AG10803 (cell line): ENCODE results near the gene UNKL.

Source experiments
- DNase-seq: peaks from one replicate; pipeline ENCODE4 v3.0.0; 2010; ENCODE audit warnings: low read depth
- H3K4me3 ChIP-seq: 2 replicates; pipeline ENCODE4 v1.5.1; 2011; ENCODE audit warnings: mild to moderate bottlenecking, low read length, control low read depth
- CTCF ChIP-seq: conservative IDR thresholded peaks from 2 replicates; pipeline ENCODE4 v1.5.1; 2011; ENCODE audit warnings: mild to moderate bottlenecking, low read length, control low read depth, inconsistent platforms

UNKL gene

GRCh38 chr16:1356061-1356900 is 58.2 kb downstream of the UNKL start:
- no peak for TF ChIP-seq CTCF
- no peak for DNase-seq
- H3K4me3 ChIP-seq = no peak overlapping the region

DNA sequence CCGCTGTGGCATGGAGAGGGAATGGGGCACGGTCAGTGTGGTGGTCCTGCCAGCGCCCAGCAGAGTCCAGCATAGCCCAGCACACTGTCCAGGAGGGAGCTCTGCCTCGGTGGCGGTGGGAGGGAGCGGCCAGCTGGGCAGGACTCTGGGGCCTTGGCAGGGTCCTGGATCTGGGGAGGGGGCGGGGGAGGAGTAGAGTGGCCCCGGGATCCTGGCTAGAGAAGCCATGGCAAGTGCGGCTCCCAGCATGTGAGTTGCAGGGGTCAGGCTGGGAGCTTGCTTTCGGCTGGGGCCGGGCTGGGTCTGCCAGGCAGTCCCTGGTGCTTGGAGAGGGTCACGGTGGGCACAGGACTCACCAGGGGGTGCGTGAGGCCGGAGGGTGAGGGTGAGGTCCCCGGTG is 58.9 kb downstream of the UNKL start:
- no peak for DNase-seq
- H3K4me3 ChIP-seq = no peak overlapping the region
- no peak for TF ChIP-seq CTCF

DNA sequence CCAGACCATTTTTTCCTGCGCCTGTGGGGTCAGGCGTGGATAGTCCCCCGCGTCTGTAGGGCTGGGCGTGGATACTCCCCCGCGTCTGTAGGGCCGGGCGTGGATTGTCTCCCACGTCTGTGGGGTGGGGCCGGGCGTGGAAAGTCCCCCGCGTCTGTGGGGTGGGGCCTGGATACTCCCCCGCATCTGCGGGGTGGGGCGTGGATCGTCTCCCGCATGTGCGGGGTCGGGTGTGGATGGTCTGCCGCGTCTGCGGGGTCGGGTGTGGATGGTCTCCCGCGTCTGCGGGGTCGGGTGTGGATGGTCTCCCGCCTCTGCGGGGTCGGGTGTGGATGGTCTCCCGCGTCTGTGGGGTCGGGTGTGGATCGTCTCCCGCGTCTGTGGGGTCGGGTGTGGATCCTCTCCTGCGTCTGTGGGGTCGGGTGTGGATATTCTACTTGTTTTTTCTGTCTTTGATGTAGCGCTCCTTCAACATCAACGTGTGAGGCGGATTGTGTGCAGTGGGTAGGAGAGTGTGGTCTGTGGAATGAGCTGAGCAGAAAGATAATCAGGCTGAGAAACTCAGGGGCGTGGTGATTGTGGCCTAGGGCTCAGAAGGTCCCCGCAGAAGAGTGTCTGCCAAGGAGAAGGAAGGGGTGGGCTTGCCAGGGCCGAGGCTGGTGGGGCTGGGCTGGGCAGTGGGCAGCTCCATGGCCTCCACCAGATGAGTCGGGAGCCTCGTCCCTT is 59.5 kb downstream of the UNKL start:
- DNase-seq = no peak
- TF ChIP-seq CTCF = no peak
- H3K4me3 ChIP-seq = no peak overlapping the region

DNA sequence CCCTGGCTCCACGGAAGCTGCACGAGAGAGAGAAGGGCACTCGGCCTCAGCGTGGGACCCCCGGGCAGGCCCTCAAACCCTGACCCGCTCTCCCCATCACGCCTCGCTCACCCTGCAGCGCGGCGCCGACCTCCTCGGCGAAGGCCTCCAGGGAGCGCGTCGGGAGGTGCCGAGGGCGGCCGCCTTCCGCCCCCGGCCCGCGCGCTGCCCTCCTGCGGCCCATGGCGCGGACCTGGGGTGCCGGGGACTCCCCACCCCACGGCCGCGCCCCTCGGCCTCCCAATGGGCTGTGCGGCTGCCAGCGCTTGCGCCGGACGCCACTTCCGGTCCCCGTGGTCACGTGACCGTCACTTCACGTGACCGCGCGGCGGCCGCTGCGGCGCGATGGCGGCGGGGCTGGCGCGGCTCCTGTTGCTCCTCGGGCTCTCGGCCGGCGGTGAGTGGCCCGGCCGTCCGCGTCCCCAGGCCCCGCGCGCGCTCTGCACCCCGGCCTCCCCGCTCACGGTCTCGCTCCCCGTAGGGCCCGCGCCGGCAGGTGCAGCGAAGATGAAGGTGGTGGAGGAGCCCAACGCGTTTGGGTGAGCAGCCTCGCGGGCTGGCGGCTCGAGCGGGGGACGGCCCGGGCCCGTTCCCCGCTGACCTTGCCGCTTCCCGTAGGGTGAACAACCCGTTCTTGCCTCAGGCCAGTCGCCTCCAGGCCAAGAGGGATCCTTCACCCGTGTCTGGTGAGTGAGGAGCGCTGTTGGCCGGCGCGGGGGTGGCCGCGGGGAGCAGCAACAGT is 62.7 kb downstream of the UNKL start, which contains the start of the genes GNPTG and TSR3:
TSS of gene GNPTG (plus strand) at position 350 of the 781 bp plus-strand sequence. CDS start at position 385, 35 bp downstream.
TSS of gene TSR3 (minus strand) at position 297 of the 781 bp plus-strand sequence. CDS start at position 223, 74 bp downstream.
- peak within 1 kb of the TSS; percentile 87 for H3K4me3 ChIP-seq
- peak; percentile 92 for DNase-seq
- no peak for TF ChIP-seq CTCF

- no peak for TF ChIP-seq CTCF
- DNase-seq = no peak
- H3K4me3 ChIP-seq = peak overlapping the region; percentile 87
Observed at GRCh38 chr16:1351215-1351581, 63.3 kb downstream of the UNKL start.

DNA sequence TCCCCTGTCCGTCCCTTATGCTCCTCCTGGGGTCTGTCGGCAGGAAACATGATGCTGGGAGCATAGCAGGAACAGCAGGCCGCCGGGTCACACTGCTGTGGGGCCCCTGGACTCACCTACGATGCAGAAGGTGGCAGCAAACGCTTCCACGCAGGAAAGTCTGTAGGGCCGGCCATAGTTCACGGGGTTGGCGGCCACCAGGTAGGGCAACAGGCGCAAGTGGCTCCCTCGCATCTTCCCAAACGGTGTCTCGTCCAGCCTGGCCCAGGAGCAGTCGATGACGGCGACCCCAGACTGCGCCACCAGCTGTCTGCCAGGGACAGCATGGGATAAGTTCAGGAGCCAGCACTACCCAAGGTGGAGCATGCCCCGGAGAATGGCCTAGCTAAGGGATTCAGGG is 63.8 kb downstream of the UNKL start:
- TF ChIP-seq CTCF = no peak
- H3K4me3 ChIP-seq = peak overlapping the region; percentile 87

More for the DNA sequence above, 63.8 kb downstream of the UNKL start:
- DNase-seq = no peak
